AG04450 (cell line): ENCODE data around the gene GLB1L. TPM values are rescaled to one million over a fixed set of nuclear protein-coding genes. Genes with fewer than 3 reads are reported as not detected.

Experiments used
- CTCF ChIA-PET: fragments of 300-600, 350-600 bp; formaldehyde crosslinking; extraction: SDS; loops from one replicate; lab custom pipeline; 2022; ENCODE audit warnings: antibody characterized with exemption, inconsistent platforms; lab: Charles Lee
- POLR2A ChIA-PET: fragments of 350-600 bp; formaldehyde crosslinking; extraction: SDS; loops from one replicate; lab custom pipeline; 2021; ENCODE audit warnings: antibody characterized with exemption, inconsistent platforms; lab: Yijun Ruan, JAX
- DNase-seq: peaks from one replicate; pipeline ENCODE4 v3.0.0-alpha.2; 2011; ENCODE audit warnings: low read depth, low spot score
- H3K27ac ChIP-seq: one replicate; pipeline ENCODE4 v1.5.1; 2012; ENCODE audit warnings: low read depth, low read length, control low read depth
- H3K27me3 ChIP-seq: one replicate; pipeline ENCODE4 v1.6.0; 2012; ENCODE audit warnings: low read length; ENCODE audit not compliant: control insufficient read depth, insufficient read depth
- H3K4me3 ChIP-seq: 2 replicates; pipeline ENCODE4 v1.5.1; 2011; ENCODE audit warnings: mild to moderate bottlenecking, low read depth, low read length, control low read depth
- H3K9me3 ChIP-seq: 2 replicates; pipeline ENCODE4 v1.5.1; 2012; ENCODE audit warnings: low read length; ENCODE audit not compliant: control insufficient read depth, insufficient read depth
- polyA minus RNA-seq: library from RNA; depleted of rRNA, polyadenylated mRNA; stranded (reverse); fragments of >200 nt; gene quantifications from 2 replicates; pipeline ENCODE4 v1.2.3, GENCODE V29; 2011; rRNA and poly(A)+ RNA removed
- polyA plus RNA-seq: library from polyadenylated mRNA; depleted of rRNA; stranded (reverse); fragments of >200 nt; gene quantifications from 2 replicates; pipeline ENCODE4 v1.2.3, GENCODE V29; 2011; rRNA removed
- TF ChIP-seq, protein P1 (sequence below): IDR thresholded peaks from 2 replicates; pipeline ENCODE4 v1.5.1; 2011; ENCODE audit warnings: low read depth, low read length, control low read depth, inconsistent platforms

Gene GLB1L
- polyA plus RNA-seq (8.8 and 9.6 TPM in 2 replicates), polyA minus RNA-seq (6.2 and 7.4 TPM in 2 replicates)

DNA sequence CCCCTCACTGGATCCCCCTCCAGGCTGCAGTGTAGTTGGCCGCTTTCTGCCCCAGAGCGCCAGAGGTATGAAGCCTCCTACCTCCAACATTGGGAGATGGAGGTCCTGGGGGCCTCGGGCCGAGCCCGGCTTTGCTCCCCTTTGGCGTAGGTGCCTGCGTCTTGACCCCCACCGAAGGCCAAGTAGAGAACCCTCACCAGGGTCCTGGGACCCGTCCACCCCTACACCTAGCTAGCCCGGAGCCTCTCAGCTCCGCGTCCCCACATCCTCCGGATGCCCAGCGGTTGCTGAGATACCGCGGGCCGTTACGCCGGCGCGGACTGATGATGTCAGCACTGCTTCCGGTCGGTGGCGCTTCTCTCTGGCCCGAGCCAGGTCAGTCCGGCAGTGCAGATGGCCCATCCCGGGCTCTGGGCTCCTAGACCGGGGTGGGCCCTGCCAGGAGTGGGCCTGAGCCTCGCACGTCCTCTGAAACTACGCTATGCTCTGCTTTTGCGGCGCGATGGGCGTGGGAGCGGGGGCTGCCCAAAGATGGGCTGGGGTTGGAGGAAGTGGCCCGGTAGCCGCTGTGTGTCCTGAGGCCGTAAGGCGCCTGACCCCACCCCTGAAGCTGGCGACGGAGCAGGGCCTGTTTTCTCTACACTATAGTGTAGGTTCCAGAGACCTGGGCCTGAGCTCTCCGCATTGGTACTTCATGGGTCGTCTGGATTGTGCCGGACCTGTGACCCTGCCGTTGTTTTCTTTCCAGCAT lies at the start of gene GLB1L, which contains the start of gene STK16:
Gene GLB1L, minus strand, starts transcription at position 297 of the 751 bp plus-strand sequence. CDS start 1,871 bp downstream, outside the sequence.
Gene STK16, plus strand, starts transcription at position 332 of the 751 bp plus-strand sequence. CDS start 521 bp downstream, outside the sequence.
- Histone ChIP-seq H3K27ac (peak within 1 kb of the TSS; percentile 70), H3K27me3 (no peaks in the 10 kb centered on the region), H3K9me3 (no peaks in the 10 kb centered on the region; the same call in 1 of the 2 replicates), H3K4me3 (peak within 1 kb of the TSS; percentile 97)
- CTCF ChIA-PET, result interaction anchor here (0.6 to 3.0 kb wide), 6 partner anchors 32 to 297 kb away, joined by 3 to 24 read pairs (median 6); partner anchors contain the start of gene DNAJB2
- DNase-seq, result peak; percentile 80
- TF ChIP-seq, protein P1, sequence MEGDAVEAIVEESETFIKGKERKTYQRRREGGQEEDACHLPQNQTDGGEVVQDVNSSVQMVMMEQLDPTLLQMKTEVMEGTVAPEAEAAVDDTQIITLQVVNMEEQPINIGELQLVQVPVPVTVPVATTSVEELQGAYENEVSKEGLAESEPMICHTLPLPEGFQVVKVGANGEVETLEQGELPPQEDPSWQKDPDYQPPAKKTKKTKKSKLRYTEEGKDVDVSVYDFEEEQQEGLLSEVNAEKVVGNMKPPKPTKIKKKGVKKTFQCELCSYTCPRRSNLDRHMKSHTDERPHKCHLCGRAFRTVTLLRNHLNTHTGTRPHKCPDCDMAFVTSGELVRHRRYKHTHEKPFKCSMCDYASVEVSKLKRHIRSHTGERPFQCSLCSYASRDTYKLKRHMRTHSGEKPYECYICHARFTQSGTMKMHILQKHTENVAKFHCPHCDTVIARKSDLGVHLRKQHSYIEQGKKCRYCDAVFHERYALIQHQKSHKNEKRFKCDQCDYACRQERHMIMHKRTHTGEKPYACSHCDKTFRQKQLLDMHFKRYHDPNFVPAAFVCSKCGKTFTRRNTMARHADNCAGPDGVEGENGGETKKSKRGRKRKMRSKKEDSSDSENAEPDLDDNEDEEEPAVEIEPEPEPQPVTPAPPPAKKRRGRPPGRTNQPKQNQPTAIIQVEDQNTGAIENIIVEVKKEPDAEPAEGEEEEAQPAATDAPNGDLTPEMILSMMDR, result 0 out of 2 replicates have a peak, but pooled peaks have one; percentile 4
- POLR2A ChIA-PET, result interaction anchor here (0.6 to 2.3 kb wide), 10 partner anchors 15 to 240 kb away, joined by 3 to 11 read pairs (median 4); partner anchors contain the start of genes ABCB6, DNAJB2 and ZFAND2B

DNA sequence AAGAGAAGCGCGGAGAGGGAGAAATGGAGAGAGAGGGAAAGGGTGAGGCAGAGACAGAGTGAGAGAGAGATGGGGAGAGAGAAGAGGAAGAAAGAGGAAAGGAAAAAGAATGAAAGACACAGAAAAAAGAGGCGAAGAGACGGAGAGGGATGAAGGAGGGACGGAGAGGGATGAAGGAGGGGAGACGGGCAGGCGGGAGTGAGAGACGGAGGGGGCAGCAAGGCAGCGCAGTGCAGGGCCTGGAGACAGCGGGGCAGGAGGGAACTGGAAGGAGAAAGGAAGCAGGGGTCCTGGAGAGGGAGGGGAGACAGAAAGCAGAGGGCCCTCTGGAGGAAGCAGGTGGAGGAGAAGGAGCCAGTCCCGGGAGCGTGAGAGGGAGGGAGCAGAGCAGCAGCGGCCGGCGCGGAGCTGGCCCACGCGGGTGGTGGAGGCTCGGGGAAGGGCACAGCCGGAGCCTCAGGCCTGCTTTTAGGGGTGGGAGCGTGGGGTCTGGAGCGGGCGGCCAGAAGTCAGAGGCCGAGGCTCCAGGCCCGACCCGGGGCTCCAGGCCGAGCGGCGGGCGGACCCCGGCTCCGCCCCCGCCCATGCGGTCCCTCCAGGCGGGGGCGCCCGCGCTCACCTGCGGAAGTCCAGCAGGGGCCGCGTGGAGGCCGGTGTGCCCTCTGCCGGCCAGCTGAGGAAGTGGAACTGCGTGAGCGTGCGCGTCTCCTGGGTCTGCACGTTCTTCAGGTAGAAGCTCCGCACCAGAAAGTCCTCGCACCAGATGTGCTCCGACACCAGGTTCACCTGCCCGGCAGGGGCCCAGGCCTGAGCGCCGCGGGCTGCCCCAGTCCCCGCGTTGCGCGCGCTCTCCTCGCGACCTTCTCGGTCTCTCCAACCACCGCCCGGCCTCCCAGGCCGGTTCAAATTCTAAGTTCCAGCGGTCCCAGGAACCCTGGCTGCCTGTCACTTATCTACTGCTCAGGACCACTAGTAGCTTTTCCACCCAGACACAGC lies 49.4 kb upstream of the GLB1L start:
- no peaks in the 10 kb centered on the region for H3K27me3 ChIP-seq
- DNase-seq, result peak; percentile 36
- TF ChIP-seq, protein P1, result peak; percentile 89
- peak overlapping the region; percentile 21 for H3K27ac ChIP-seq
- CTCF ChIA-PET, result interaction anchor here (0.6 to 12.4 kb wide), 68 partner anchors 9 to 1148 kb away, joined by 3 to 131 read pairs (median 6); partner anchors contain the start of genes ABCB6, ANKZF1, ATG9A and CNPPD1
- POLR2A ChIA-PET, result interaction anchor here (0.6 to 1.5 kb wide), 5 partner anchors 9 to 65 kb away, joined by 3 to 5 read pairs (median 3); partner anchors contain the start of genes ANKZF1, ATG9A, DNAJB2 and GLB1L
- no peaks in the 10 kb centered on the region for H3K9me3 ChIP-seq
- peak overlapping the region; percentile 56 for H3K4me3 ChIP-seq

DNA sequence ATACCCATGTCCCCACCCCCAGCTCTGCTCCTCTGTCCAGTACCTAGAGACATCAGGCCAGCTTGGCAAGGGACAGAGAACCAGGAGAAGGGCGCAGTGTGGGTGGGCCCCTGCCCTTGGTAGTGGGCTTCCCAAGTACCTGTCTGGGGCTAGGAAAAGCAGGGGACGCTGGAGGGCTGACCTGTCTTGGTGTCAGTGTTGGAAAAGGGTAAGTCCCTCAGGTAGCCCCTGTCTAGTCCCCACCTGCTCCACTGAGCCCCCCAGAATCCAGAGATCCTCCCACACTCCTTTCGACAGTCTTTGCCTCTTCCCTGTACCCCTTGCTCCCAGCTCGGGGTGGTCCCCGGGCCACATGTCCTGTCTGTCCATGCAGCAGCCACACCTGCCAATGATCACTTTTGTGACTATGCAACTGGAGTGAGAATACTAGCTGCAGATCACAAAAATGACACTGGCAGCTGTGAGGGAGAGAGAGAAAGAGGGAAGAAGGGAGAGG lies 48.5 kb upstream of the GLB1L start:
- CTCF ChIA-PET, result interaction anchor here (0.6 to 12.4 kb wide), 11 partner anchors 13 to 1147 kb away, joined by 3 to 131 read pairs (median 6); partner anchors contain the start of genes ANKZF1, ATG9A, CNPPD1 and DNPEP
- Histone ChIP-seq H3K9me3 (no peaks in the 10 kb centered on the region), H3K27me3 (no peaks in the 10 kb centered on the region), H3K4me3 (no peak overlapping the region), H3K27ac (no peak overlapping the region)
- TF ChIP-seq, protein P1, result no peak
- POLR2A ChIA-PET, result interaction anchor here (0.7 to 1.0 kb wide), 2 partner anchors 14 to 15 kb away, joined by 3 to 8 read pairs; partner anchors contain the start of gene DNAJB2
- no peak for DNase-seq

DNA sequence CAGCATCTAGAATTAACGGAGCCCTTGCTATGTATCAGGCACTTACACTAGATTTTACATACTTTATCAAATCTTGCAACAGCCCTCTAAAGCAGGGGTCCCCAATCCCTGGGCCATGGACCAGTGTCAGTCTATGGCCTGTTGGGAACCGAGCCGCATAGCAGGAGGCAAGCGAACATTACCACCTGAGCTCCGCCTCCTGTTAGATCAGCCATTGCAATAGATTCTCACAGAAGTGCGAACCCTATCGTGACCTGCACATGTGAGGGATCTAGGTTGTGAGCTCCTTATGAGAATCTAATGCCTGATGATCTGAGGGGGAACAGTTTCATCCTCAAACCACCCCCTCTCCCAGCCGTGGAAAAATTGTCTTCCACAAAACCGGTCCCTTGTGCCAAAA lies 47.4 kb upstream of the GLB1L start:
- Histone ChIP-seq H3K27ac (no peak overlapping the region), H3K4me3 (no peak overlapping the region), H3K9me3 (no peaks in the 10 kb centered on the region), H3K27me3 (no peaks in the 10 kb centered on the region)
- TF ChIP-seq, protein P1, result no peak
- ChIA-PET POLR2A (no interaction called here), CTCF (interaction anchor here (1.3 to 12.4 kb wide), 7 partner anchors 15 to 134 kb away, joined by 3 to 131 read pairs (median 6); partner anchors contain the start of genes NHEJ1 and ZFAND2B)
- no peak for DNase-seq
